ENCODE measurements around the gene SYNE2.

The SYNE2 gene

DNA sequence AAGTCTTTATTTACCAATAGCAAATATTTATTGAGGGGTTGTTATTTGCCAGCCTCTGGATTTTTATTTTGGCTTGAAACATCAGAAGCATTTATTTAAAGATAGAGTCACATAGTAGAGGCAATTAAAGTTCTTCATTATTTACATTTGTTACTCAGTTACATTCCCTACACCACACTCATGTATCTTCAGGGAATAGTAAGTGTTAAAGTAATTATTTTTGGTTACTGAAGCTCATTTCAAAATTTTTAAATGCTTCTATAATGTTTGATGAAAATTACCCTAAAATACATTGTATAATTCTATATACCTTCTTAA lies 235.8 kb downstream of the SYNE2 start:
- Histone ChIP-seq H3K9me3 (no peaks in the 10 kb centered on the region), H3K27me3 (no peaks in the 10 kb centered on the region), H3K4me3 (ENCODE audit: low read depth in 1 of 2, low read length in 1 of 2) (no peak overlapping the region), H3K36me3 (peaks cover 69% of the 10 kb centered on the region), H3K4me1 (ENCODE audit: control insufficient read depth in 1 of 2, insufficient read depth in 1 of 2, low read depth in 1 of 2, low read length in 1 of 2) (no peaks in the 10 kb centered on the region), H3K27ac (no peak overlapping the region)
- TF ChIP-seq CTCF (IDR thresholded peaks at IDR 0.05): no peak

GRCh38 chr14:64089920-64090319 lies 237.1 kb downstream of the SYNE2 start:
- H3K27ac ChIP-seq: no peak overlapping the region
- peaks cover 67% of the 10 kb centered on the region for H3K36me3 ChIP-seq
- H3K4me3 ChIP-seq (ENCODE audit: low read depth in 1 of 2, low read length in 1 of 2): no peak overlapping the region
- H3K27me3 ChIP-seq: no peaks in the 10 kb centered on the region
- H3K4me1 ChIP-seq (ENCODE audit: control insufficient read depth in 1 of 2, insufficient read depth in 1 of 2, low read depth in 1 of 2, low read length in 1 of 2): no peaks in the 10 kb centered on the region
- no peak for TF ChIP-seq CTCF (IDR thresholded peaks at IDR 0.05)
- H3K9me3 ChIP-seq: no peaks in the 10 kb centered on the region

GRCh38 chr14:64091217-64091616 lies 238.4 kb downstream of the SYNE2 start:
- no peaks in the 10 kb centered on the region for H3K4me1 ChIP-seq (ENCODE audit: control insufficient read depth in 1 of 2, insufficient read depth in 1 of 2, low read depth in 1 of 2, low read length in 1 of 2)
- TF ChIP-seq CTCF (IDR thresholded peaks at IDR 0.05): no peak
- H3K27ac ChIP-seq: no peak overlapping the region
- H3K27me3 ChIP-seq: no peaks in the 10 kb centered on the region
- H3K4me3 ChIP-seq (ENCODE audit: low read depth in 1 of 2, low read length in 1 of 2): no peak overlapping the region
- H3K9me3 ChIP-seq: no peaks in the 10 kb centered on the region
- peaks cover 75% of the 10 kb centered on the region for H3K36me3 ChIP-seq

GRCh38 chr14:64092338-64092737 lies 239.5 kb downstream of the SYNE2 start:
- Histone ChIP-seq H3K27me3 (no peaks in the 10 kb centered on the region), H3K9me3 (no peaks in the 10 kb centered on the region), H3K4me3 (ENCODE audit: low read depth in 1 of 2, low read length in 1 of 2) (no peak overlapping the region)

GRCh38 chr14:64092940-64093339 lies 240.1 kb downstream of the SYNE2 start:
- H3K36me3 ChIP-seq: peaks cover 85% of the 10 kb centered on the region
- H3K27me3 ChIP-seq: no peaks in the 10 kb centered on the region
- TF ChIP-seq CTCF (IDR thresholded peaks at IDR 0.05): no peak
- H3K27ac ChIP-seq: no peak overlapping the region
- no peaks in the 10 kb centered on the region for H3K4me1 ChIP-seq (ENCODE audit: control insufficient read depth in 1 of 2, insufficient read depth in 1 of 2, low read depth in 1 of 2, low read length in 1 of 2)
- no peaks in the 10 kb centered on the region for H3K9me3 ChIP-seq
- H3K4me3 ChIP-seq (ENCODE audit: low read depth in 1 of 2, low read length in 1 of 2): no peak overlapping the region

More at GRCh38 chr14:64092338-64092737, 239.5 kb downstream of the SYNE2 start:
- Histone ChIP-seq H3K36me3 (peaks cover 84% of the 10 kb centered on the region), H3K4me1 (ENCODE audit: control insufficient read depth in 1 of 2, insufficient read depth in 1 of 2, low read depth in 1 of 2, low read length in 1 of 2) (no peaks in the 10 kb centered on the region), H3K27ac (no peak overlapping the region)
- no peak for TF ChIP-seq CTCF (IDR thresholded peaks at IDR 0.05)

- Histone ChIP-seq H3K9me3 (no peaks in the 10 kb centered on the region), H3K4me1 (ENCODE audit: control insufficient read depth in 1 of 2, insufficient read depth in 1 of 2, low read depth in 1 of 2, low read length in 1 of 2) (no peaks in the 10 kb centered on the region), H3K27ac (no peak overlapping the region), H3K36me3 (peaks cover 79% of the 10 kb centered on the region), H3K4me3 (ENCODE audit: low read depth in 1 of 2, low read length in 1 of 2) (no peak overlapping the region), H3K27me3 (no peaks in the 10 kb centered on the region)
- no peak for TF ChIP-seq CTCF (IDR thresholded peaks at IDR 0.05)
Observed at GRCh38 chr14:64095620-64096019, 242.8 kb downstream of the SYNE2 start.
